HG03039 (cell line): Measurements from ENCODE around the gene PHKA2.

Source experiments
- ATAC-seq: cut with Tn5 transposase; IDR thresholded peaks from one replicate; pipeline ENCODE4 v1.9.1; 2021; ENCODE audit warnings: mild to moderate bottlenecking, moderate library complexity; ENCODE audit not compliant: unreplicated experiment

The PHKA2 gene

DNA sequence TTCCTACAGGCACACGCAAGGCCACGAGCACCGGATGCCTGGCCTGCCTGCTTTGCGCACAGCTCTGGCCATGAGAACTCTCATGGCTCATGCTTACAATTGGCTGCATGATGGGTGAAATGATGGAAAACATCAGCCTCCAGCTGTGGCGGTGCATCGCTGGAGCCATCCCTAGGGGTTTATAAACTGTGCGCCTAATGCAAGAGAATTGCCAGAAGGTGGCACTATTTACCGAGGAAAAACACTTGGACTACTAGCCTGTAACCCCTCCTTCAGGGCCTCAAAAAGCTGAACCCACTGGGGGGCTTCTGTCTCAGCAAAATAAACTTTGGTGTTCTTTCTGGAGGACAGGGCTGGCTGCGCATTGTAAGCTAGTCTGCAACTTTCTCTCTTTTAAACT, 51.9 kb downstream of the PHKA2 start:
- ATAC-seq = no peak

DNA sequence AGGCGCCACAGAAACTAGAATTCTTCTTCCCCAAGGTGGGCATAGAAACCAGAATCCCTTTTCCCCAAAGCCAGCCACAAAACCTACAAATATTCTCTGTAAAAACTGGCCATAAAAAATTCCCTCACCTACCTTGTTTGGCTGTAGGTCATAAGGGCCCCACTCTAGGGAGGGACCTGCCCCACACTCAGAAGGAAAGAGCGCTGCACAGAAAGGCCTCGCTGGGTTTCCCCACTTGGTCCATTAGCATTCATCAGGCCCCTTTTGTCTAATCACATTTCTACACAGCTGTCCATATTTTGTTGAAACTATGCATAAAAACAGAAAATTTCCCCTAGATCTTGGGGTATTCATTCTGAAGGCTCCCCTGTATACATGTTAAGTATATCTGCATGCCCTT, 54.1 kb downstream of the PHKA2 start:
- no peak for ATAC-seq

DNA sequence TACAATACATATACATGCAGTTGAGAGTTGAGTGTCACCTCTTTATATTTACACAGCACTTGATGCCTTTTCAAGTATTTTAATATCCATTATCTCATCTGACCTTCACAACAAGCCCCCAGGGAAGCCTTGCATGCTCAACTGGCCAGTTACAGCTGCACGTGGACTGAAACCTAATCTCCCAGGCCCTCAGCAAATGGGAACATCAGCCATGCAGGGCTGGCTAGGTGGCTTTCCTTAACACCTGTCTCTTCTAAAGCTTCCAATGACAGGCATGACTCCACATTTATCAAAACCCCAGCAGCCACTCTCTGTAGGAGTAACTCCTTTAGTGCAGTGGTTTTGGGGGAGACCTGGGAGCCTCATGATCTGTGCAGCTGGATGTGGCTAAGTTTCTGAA, 56.4 kb downstream of the PHKA2 start:
- no peak for ATAC-seq

- ATAC-seq = no peak
Measured at GRCh38 chrX:18924507-18925088, 59.3 kb downstream of the PHKA2 start.

GRCh38 chrX:18920566-18920965, 63.3 kb downstream of the PHKA2 start:
- no peak for ATAC-seq

GRCh38 chrX:18920079-18920478, 63.8 kb downstream of the PHKA2 start:
- no peak for ATAC-seq

DNA sequence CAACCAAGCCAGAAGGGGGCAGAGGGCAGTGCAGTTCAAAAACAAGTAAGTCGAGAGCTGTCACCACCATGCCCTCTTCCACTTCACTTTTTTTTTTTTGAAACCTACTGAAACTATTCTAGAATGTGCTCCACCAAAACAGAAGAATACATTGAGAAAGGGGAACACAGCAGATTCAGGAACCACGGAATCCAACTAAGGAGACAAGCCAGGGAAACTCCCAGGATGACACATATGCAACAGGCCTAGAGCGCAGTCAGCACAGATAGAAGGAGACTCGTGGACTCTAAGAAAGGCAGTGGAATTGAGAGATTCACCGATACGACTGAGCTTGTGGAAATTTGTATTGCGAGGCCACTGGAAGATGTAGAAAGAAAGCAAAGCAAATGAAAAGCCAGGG, 66.1 kb downstream of the PHKA2 start:
- no peak for ATAC-seq

GRCh38 chrX:18906286-18906685, 77.6 kb downstream of the PHKA2 start:
- ATAC-seq = no peak

- no peak for ATAC-seq
Measured at GRCh38 chrX:18900401-18900976, 83.4 kb downstream of the PHKA2 start.

DNA sequence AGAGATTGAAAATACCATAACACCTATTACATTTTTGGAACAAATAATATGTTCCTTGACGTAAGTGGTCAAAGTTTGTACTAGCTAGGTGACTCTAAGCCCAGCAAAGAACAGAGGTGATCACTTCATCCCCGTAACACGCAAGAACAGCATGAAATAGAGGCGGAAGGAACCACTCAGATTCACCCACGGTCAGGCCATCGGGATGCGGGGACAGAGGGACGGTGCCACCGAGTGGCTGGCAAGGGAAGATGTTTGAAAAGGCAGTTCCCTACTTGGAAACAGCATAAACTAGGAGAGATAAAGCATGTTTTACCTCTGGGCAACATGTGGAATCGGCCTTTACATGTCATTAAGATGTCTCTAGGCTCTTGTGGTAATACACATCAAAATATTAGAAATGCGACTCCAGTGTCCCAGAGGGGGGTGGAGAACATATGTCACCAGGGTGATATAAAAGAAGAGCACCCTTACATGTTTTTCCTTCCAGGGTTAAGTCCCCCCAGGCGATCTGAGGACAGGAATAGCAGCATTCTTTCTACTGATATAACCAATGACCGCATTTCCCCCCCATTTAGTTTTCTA, 84.0 kb downstream of the PHKA2 start:
- ATAC-seq = no peak

DNA sequence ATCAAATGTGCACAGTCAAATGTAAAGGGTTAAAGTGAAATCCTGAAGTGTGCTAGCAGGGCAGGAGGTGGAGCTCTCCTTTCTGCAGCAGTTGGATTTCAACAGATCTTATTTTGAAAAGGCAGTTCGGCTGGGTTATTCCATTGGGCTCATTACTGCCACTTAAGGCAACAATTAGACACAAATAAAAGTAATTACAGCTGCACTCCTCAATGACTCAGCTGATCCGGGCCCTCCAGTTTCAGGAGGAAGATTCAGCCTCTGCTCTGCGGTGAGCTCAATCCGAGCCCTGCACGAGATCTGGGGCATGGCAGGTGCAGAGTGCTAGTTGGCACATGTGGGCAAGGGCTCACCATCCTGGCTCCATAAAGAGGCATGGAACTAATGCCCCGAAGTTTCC, 85.4 kb downstream of the PHKA2 start:
- no peak for ATAC-seq

DNA sequence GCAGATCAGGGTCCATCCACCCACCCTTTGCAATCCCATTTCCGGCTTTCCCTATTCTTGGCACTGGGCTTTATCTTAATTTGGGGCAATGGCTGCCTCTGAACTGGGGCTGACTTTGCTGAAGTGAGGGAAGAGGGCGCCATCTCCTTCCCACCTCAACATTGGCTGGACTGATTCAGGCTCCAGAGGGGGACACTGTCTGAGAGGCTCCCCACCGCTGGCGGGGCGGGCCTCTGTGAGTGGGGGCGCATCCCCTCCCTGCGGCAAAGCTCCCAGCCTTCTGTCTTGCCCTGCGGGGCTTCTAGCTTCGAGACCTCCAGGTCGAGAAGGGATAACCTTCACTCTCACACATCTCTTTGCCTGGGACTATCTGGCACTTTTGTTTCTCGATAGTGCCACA, 85.8 kb downstream of the PHKA2 start:
- no peak for ATAC-seq

GRCh38 chrX:18897611-18898010, 86.3 kb downstream of the PHKA2 start:
- no peak for ATAC-seq

- ATAC-seq = no peak
Measured at GRCh38 chrX:18896680-18897544, 87.0 kb downstream of the PHKA2 start.

- no peak for ATAC-seq
Measured at GRCh38 chrX:18895189-18895951, 88.5 kb downstream of the PHKA2 start.

GRCh38 chrX:18894156-18894555, 89.8 kb downstream of the PHKA2 start:
- no peak for ATAC-seq

- no peak for ATAC-seq
Measured at GRCh38 chrX:18893536-18893935, 90.4 kb downstream of the PHKA2 start.

DNA sequence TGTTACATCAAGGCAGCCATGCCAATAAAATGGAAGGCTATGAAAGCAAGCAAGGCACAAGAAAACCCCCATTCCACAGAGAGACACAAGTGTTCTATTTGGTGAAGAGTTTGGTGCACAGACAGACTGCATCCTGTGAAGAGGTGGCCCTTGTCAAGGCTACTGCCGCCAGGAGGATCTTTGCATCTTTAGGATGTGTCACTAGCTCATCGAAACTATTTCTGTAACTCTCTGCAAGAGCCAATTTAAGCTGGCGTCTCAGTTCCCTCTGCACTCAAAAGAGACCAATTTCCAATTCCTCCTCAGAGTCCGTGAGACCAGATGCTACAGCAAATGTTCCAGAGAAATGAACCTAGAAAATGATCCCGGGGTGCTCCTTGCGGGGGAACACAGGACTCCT, 91.0 kb downstream of the PHKA2 start:
- ATAC-seq = no peak

DNA sequence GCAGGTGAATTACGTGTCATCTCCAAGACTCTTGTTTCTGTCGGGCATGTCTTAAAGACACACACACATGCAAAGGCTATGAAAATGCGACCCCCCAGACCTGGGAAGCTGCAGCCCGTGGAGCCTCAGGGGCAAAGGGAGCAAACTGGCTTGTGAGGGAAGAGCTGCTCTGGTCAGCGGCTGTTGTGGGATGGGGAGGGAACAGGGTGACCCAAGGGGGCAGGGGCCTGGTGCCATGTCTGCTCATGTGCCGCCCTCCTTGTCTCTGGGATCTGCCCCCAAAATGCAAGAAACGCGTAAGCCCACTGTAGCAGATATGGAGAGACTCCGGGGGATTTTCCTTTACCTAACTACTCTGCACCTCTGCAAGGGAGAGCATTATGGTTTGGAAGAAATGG, 92.4 kb downstream of the PHKA2 start:
- ATAC-seq = no peak

DNA sequence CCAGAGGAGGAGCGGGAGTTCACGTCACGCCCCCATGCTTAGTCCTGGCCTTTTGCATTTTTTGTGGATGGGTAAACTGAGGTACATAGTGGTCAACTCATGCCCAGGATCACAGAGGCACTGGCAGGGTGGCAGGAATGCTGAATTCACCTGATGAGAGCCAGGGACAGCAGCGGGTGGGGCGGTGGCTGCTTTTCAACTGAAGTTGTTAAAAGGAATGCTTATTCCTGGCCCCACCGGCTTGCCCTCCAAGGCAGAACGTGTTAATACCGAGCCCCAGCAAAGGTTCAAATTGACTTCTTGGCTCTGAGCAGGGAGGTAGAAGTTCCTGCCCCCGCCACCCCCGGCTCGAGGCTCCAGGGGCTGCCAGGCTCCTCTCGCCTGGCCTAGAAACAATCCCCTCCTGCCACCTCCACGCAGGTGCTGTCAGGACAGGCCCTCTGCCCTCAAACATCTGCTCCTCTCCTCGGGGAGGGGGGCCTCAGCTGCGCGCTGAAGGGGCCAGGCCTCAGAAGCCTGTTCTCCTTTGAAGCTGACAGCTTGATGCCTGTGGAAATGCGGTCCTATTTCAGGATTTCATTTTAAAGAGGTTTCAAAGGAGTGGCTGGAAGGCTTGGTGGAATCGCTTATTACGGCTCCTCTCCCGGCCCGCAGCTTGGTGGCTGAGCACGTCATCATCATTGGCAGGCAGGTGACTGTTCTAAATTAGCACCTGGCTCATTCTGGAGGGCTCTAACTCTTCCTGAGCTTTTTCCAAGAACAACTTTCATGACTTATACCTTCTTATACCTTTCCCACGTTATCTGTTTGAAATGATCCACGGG, 93.0 kb downstream of the PHKA2 start:
- no peak for ATAC-seq
